ENCODE results near the gene CYP2A7.
"Not testable (repeated sequence)": the region's sequence is repeated elsewhere in the genome, so short reads cannot be mapped to it uniquely, and the experiment has no call there.

Gene CYP2A7

GRCh38 chr19:40899964-40900363 lies 17.9 kb upstream of the CYP2A7 start:
- DNase-seq (ENCODE audit: low spot score) = not testable (repeated sequence)

- DNase-seq (ENCODE audit: low spot score) = not testable (repeated sequence)
Measured at GRCh38 chr19:40896843-40897789, 15.1 kb upstream of the CYP2A7 start.

- DNase-seq (ENCODE audit: low spot score) = no peak
Measured at GRCh38 chr19:40896418-40896796, 14.4 kb upstream of the CYP2A7 start.

- DNase-seq (ENCODE audit: low spot score) = no peak
Measured at GRCh38 chr19:40893112-40893511, 11.1 kb upstream of the CYP2A7 start.

- DNase-seq (ENCODE audit: low spot score) = no peak
Measured at GRCh38 chr19:40889366-40889765, 7.3 kb upstream of the CYP2A7 start.

- DNase-seq (ENCODE audit: low spot score) = no peak
Measured at GRCh38 chr19:40888191-40888590, 6.2 kb upstream of the CYP2A7 start.

GRCh38 chr19:40884187-40884931 lies 2.3 kb upstream of the CYP2A7 start:
- not testable (repeated sequence) for DNase-seq (ENCODE audit: low spot score)

GRCh38 chr19:40879349-40879748 lies 2.7 kb downstream of the CYP2A7 start:
- not testable (repeated sequence) for DNase-seq (ENCODE audit: low spot score)

- not testable (repeated sequence) for DNase-seq (ENCODE audit: low spot score)
Measured at GRCh38 chr19:40875526-40875951, 6.5 kb downstream of the CYP2A7 start.

- DNase-seq (ENCODE audit: low spot score) = not testable (repeated sequence)
Measured at GRCh38 chr19:40874874-40875273, 7.2 kb downstream of the CYP2A7 start.

GRCh38 chr19:40873873-40874272 lies 8.2 kb downstream of the CYP2A7 start:
- not testable (repeated sequence) for DNase-seq (ENCODE audit: low spot score)

- no peak for DNase-seq (ENCODE audit: low spot score)
Measured at GRCh38 chr19:40872209-40872608, 9.8 kb downstream of the CYP2A7 start.

- no peak for DNase-seq (ENCODE audit: low spot score)
Measured at GRCh38 chr19:40867701-40868100, 14.3 kb downstream of the CYP2A7 start.

GRCh38 chr19:40864739-40865496 lies 17.1 kb downstream of the CYP2A7 start:
- DNase-seq (ENCODE audit: low spot score) = not testable (repeated sequence)

- DNase-seq (ENCODE audit: low spot score) = no peak
Measured at GRCh38 chr19:40862785-40863184, 19.2 kb downstream of the CYP2A7 start.

- no peak for DNase-seq (ENCODE audit: low spot score)
Measured at GRCh38 chr19:40862333-40862732, 19.7 kb downstream of the CYP2A7 start.

- DNase-seq (ENCODE audit: low spot score) = no peak
Measured at GRCh38 chr19:40858109-40858508, 23.9 kb downstream of the CYP2A7 start.

GRCh38 chr19:40852467-40853152 lies 29.4 kb downstream of the CYP2A7 start:
- DNase-seq (ENCODE audit: low spot score) = not testable (repeated sequence)

GRCh38 chr19:40850277-40850676 lies 31.8 kb downstream of the CYP2A7 start, which contains the start of gene CYP2A6:
TSS of gene CYP2A6 (minus strand) at chr19:40850447. CDS start at chr19:40850426, 21 bp downstream.
- DNase-seq (ENCODE audit: low spot score) = not testable (repeated sequence)

GRCh38 chr19:40846722-40847121 lies 35.3 kb downstream of the CYP2A7 start:
- DNase-seq (ENCODE audit: low spot score) = peak; percentile 46

- DNase-seq (ENCODE audit: low spot score) = not testable (repeated sequence)
Measured at GRCh38 chr19:40843653-40844052, 38.4 kb downstream of the CYP2A7 start.
